ENCODE data around the gene PRKAR2A.
A peak's percentile ranks its signal among the peaks of the same experiment; 100 is the strongest.
"Not testable (repeated sequence)": the region's sequence is repeated elsewhere in the genome, so short reads cannot be mapped to it uniquely, and the experiment has no call there.

PRKAR2A gene

DNA sequence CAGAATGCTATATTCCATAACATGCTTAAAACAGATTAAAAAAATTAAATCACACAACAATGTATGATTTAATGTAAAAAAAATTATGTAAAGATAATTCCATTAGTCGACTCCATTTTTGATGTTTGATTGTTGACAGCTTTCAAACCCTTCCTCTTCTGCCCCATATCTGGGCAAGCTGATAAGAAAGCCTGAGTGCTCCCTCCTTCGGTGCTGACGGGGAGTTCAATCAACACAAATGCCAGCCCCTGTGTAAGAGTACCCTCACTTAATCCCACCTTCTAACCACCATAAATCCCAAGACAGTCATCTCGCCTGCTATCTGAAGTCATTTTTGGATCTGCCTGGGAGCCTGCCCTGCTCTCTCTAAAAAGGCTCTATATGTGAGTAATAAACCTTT is 70.8 kb downstream of the PRKAR2A start:
- DNase-seq, result no peak

DNA sequence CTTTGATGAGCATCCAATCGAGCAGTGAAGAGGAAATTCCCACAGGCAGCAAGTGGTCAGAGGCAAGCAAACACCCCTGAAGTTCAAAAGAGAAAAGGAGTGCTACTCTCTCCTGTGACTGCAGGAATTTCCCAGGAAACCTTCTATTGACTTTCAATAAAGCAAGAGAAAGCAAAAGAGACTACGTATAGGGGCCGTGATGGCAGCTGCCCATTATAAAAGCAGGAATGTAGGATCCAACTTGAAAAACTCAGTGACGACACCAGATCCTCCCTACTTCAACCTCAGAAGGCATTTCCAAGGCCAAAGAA is 77.5 kb downstream of the PRKAR2A start:
- DNase-seq, result no peak

DNA sequence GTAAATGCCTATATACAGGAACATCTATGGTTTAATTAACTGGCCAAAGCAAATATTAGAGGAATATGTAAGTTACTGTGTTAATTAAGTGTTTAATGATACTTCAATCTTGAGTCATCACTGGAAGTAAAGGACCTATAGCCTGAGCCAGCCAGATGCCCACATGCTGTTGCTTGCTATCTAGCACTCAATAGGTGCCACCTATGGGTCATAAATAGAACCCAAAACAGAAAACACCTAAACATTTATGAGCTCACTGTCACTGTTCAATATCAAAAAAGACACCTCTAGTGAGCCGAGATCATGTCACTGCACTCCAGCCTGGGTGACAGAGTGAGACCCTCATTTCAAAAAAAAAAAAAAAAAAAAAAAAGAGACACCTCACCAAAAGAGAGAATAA is 82.3 kb downstream of the PRKAR2A start:
- DNase-seq, result peak in 2 of 3 donors; percentile 29 to 31

DNA sequence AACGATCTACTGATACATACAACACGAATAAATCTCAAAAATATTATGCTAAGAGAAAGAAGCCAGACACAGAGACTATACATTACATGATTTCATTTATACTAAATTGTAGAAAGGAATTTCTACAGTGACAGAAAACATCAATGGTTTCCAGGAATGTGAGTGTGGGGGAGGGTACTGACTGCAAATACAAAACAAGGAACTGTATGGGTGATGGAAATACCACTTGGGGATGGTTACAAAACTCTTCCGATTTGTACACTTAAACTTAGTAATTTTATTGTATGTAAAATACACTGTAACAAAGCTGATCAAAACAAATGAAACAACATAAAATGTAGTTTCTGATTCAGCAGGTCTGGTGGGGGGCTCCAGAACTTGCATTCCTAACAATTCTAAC is 84.9 kb downstream of the PRKAR2A start:
- peak; percentile 34 to 60 (median 44) for DNase-seq

DNA sequence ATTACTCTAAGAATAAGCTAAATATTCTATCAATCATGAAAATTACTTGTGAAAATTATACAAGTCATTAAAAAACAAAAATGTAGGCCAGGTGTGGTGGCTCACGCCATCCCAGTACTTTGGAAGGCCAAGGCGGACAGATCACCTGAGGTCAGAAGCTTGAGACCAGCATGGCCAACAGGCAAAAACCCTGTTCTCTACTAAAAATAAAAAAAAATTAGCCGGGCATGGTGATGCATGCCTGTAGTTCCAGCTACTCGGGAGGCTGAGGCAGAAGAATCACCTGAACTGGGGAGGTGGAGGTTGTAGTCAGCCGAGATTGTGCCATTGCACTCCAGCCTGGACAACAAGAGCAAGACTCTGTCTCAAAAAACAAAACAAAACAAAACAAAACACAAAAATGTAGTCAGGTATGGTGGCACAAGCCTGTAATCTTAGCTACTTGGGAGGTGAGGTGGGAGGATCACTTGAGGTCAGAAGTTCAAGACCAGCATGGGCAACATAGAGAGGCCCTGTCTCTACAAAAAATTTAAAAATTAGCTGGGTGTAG is 87.6 kb downstream of the PRKAR2A start:
- DNase-seq, result not testable (repeated sequence)

DNA sequence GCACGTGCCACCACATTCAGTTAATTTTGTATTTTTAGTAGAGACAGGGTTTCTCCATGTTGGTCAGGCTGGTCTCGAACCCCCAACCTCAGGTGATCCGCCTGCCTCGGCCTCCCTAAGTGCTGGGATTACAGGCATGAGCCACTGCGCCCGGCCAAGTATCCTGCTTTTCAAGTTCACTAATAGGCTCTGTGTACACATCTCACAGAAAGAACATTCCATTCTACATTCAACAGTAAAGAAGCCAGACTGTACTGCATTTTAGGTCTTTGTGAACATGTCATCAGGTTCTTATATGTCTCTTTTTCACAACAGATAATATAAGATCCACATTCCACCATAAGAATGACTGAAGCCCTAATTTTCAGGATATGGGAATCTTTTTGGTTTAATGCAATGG is 88.1 kb downstream of the PRKAR2A start:
- not testable (repeated sequence) for DNase-seq

DNA sequence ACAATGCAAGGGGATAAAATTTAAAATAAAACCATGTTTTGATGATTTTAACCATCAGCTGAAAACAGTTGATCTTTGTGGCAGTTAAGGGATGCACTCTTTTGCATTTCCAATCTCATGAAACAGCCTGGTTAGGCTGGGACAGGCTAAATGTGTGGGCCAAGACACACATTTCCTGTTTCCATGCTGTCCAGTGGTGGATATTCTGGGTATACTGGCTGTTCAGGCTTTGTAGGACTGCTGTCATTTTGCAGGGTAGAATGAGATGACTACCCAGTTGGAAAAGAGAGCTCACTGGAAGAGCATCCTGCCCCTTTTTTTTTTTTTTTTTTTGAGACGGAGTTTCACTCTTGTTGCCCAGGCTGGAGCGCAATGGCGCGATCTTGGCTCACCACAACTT is 88.6 kb downstream of the PRKAR2A start:
- DNase-seq, result no peak

DNA sequence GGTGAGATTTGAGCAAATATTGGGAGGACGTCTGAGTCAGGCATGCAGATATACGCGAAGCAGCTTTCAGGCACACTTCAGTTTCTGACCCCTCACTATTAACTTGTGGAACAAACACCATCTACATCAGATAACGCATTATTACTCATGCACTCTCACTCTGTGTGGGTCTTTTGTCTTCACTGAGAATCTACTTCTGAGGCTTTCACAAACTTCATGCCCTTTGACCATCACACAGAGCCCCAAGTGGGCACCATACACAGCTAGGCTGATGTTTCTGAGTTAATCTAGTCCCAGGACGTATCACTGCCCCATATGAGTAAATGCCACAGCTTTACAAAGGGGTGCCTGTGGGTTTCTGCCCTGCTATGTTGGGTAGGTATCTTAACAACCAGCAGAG is 91.0 kb downstream of the PRKAR2A start:
- no peak for DNase-seq

DNA sequence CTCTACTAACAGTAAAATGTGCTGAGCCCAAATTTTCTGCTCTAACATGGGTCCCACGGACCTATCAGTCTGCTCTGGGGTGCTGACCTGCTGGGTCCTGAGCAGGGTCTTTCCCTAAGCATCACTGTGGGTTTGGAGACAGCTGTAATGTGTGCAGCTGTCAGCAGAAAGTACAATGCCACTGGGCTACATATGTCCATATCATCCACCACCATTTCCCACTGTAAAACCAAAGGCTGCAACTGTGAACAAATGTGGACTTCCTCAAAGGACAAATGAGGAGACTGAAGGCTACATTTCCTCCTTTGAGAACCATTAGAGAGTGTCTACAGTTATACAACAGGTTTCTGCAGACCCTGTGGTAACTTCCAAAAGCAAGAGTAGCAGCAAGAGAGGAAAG is 96.8 kb downstream of the PRKAR2A start:
- peak; percentile 36 to 56 (median 44) for DNase-seq

DNA sequence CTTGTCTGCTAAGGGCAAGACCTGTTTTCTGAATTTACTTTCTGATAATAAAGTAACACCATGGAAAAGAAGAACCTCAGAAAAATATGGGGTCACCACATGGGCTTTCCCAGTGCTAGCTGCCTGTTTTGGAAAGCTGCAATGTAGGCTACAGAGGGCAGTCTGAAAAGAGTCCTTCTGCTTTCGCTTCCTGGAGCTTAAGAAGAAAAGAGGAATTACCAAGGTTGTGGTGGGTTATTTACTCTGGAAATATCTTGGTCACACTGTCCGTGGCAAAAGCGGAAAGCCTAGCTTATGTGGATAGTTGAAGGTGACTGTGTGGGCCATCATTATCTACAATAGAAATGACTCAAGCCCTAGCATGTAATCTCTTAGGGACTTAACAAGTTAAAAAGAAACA is 98.9 kb downstream of the PRKAR2A start:
- DNase-seq, result peak; percentile 89 to 97 (median 96)

DNA sequence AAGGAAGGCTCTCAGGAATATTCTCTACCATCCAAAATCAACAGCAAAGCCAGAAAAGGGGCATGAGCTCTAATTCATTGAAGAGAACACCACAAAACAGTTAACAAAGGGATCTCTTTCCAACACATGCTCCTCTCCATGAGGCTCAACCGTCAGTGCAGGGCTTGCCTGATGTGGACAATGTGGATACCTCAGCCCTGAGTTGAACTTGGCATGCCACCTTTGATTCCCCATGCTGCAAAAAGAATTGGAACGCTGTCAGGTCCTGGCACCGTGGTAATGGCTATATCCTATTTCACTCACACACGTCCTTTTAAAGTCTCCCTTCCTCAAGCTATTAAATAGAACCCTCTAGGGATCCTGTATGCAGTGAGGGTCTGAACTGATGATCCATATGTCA is 100.0 kb downstream of the PRKAR2A start:
- no peak for DNase-seq

DNA sequence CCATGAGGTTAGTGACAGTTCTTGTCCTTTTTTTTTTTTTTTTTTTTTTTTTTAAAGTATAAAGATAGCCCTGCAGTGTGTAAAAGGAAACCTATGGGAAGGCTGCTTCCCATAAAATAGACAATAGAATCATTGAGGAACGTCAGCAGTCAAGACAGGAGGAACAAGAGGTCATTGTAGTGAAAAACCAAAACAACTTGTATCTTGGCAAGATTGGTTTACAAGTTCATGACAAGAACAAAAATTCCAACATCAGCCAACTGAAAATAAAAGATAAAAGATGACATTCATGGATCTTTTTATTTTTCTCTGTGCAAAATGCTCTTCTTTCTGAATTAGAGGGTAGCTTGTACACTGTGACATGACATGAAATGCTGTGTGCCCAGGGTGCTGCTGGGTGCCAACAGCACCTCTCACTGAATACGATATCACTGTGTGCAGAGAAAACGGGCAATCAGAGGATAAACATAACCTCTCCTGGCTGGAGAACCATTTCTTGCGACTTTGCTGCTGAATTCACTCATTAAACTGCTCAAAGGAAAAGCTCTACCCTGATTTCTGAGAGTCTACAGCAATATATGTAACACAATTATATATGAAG is 100.6 kb downstream of the PRKAR2A start:
- peak in 1 of 3 donors; percentile 33 for DNase-seq

DNA sequence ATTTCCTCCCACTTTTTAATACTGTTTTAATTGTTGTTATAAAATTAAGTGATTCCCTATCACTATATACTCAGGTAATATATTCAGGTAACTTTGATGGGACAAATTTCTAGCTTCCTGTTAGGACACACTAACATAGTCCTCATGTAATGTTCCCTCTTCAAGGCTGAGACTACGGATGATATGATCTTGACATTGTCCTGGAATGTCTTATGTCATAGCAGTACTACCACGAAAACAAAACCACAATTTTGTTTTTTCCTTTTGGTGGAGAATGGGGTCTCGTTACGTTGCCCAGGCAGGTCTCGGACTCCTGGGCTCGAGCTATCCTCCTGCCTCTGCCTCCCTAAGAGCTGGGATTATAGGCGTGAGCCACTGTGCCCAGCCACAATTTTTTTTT is 103.9 kb downstream of the PRKAR2A start:
- DNase-seq, result no peak

DNA sequence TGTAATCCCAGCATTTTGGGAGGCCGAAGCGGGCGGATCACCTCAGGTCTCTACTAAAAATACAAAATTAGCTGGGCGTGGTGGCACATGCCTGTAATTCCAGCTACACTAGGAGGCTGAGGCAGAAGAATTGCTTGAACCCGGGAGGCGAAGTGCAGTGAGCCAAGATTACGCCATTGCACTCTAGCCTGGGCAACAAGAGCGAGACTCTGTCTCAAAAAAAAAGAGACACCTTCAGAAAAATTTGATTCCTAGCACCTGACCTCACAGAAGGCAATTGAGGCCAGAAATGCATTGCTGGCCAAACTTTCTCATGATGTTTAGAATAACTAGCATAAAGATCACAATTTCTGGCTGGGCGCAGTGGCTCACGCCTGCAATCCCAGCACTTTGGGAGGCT is 106.4 kb downstream of the PRKAR2A start:
- not testable (repeated sequence) for DNase-seq

DNA sequence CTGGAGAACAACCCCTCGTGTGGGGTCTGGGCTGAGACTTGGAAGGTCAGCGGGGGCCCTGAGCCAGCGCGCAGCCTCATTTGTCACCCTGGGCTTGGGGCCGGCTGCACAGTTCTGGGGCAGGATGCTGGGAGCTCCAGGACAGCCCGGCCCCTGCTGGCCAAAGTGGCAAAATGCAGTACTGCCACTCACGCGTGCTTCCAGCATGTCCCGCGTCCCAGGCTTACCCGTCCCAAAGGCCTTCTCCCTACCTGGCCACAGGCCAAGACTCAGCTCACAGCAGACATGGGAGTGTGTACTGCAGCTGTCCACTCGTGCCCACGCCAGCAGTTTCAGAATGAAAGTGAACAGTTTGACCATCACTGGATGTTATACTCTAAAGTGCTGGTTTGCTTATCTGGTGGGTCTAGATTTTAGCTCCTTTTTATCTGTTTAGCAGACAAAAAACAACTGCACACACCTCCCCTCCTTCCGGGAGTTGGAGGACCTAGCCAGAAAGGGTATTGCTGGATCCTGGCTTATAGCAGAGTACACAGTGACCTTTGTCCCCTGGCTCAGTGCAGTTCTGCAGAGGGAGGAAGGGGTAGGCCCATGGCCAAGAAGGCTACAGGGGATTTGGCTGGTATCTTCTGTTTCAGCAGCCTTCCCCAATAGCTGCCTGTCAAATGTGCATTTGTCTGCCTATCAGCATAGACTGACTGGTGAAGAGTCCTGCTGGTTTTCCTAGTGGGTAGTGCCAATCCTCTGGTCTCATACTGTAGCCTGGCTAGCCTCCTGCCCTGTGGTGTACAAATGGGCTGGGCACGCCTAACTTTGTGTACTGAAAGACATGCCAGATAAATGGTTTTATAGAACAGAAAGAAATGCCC is 107.5 kb downstream of the PRKAR2A start:
- DNase-seq, result peak; percentile 73 to 84 (median 77)

DNA sequence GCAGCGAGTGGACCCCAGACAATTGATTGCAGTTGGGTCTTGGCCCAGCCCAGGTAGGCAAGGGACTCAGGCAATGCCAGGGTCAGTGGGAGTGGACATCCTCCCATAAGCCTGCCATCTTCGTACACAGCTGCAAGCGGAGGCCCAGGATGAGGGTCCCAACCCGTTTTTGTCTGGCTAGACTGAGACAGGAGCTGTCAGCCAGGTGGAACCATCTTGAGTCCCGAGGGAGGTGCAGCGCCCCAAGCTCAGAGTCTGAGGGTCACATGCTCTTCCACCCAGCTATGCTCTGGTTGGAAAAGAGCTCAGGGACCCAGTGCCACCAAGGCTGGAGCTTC is 108.1 kb downstream of the PRKAR2A start:
- no peak for DNase-seq

DNA sequence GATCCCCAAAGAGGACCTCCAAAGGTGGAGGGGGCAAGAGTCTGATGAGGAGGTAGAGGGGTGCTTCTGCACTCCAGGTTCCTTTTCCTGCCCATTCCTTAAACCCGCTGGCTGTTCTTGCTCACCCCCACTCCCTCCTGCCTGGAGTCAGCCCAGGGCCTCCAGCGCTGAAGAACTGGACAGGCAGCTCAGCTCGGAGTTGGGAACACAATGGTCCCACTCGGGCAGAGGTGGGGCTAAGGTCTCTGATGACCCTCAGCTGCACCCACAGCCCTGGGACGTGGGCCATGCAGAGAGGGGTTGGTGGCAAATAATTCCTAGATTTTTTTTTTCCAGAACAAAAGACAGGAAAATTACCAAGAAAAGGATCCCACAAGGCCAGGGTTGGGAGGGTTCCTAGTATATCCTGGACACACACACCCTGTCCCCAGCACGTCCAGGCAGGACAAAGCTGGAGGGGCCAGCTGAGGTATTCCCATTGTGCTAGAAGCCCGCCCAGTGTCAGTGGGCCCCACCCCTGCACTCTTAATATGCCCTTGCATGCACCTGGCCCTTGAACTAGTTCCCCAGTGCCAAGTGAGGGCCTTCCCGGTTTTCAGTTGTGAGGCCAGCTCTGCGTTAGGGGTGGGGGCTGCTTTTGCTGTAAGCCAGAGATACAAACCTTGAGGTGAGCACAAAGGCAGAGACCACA is 108.6 kb downstream of the PRKAR2A start:
- no peak for DNase-seq

DNA sequence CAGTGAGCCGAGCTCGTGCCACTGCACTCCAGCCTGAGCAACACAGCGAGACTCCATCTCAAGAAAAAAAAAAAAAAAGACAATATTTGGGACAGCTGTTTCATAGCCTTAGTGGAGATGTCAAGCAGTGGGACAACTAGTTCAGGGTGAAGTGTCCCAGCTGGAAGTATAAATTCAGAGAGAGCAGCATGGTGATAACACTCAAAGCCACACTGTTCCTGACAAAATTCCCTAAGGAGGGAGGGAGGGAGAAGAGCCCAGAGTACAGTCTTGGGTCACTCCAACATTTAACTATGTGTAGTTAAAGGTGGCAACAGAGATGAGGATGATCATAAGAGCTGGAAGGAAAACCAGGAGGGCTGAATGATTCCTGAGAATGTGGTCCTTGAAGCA is 109.5 kb downstream of the PRKAR2A start:
- no peak for DNase-seq

DNA sequence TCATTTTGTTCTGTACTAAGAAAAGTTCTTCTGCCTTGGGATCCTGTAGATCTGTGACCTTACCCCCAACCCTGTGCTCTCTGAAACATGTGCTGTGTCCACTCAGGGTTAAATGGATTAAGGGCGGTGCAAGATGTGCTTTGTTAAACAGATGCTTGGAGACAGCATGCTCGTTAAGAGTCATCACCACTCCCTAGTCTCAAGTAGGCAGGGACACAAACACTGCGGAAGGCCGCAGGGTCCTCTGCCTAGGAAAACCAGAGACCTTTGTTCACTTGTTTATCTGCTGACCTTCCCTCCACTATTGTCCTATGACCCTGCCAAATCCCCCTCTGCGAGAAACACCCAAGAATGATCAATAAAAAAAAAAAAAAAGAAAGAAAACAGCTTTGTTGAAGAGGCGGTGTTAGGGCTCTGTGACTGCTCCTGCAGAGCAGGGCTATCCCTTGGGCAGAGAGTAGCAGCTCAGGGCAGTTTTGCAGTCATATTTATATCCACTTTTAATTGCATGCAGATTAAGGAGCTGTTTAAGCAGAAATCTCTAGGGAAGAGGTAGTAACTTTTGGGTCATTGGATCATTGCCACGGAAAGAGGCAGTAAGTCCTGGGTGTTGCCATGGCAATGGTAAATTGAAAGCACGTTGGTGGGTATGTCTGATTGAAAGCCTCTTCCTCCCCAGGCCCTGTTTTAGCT is 112.5 kb downstream of the PRKAR2A start:
- not testable (repeated sequence) for DNase-seq

DNA sequence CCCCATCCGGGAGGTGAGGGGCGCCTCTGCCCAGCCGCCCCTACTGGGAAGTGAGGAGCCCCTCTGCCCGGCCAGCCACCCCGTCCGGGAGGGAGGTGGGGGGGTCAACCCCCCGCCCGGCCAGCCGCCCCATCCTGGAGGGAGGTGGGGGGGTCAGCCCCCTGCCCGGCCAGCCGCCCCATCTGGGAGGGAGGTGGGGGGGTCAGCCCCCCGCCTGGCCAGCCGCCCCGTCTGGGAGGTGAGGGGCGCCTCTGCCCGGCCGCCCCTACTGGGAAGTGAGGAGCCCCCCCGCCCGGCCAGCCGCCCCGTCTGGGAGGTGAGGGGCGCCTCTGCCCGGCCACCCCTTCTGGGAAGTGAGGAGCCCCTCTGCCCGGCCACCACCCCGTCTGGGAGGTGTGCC is 113.1 kb downstream of the PRKAR2A start:
- not testable (repeated sequence) for DNase-seq

DNA sequence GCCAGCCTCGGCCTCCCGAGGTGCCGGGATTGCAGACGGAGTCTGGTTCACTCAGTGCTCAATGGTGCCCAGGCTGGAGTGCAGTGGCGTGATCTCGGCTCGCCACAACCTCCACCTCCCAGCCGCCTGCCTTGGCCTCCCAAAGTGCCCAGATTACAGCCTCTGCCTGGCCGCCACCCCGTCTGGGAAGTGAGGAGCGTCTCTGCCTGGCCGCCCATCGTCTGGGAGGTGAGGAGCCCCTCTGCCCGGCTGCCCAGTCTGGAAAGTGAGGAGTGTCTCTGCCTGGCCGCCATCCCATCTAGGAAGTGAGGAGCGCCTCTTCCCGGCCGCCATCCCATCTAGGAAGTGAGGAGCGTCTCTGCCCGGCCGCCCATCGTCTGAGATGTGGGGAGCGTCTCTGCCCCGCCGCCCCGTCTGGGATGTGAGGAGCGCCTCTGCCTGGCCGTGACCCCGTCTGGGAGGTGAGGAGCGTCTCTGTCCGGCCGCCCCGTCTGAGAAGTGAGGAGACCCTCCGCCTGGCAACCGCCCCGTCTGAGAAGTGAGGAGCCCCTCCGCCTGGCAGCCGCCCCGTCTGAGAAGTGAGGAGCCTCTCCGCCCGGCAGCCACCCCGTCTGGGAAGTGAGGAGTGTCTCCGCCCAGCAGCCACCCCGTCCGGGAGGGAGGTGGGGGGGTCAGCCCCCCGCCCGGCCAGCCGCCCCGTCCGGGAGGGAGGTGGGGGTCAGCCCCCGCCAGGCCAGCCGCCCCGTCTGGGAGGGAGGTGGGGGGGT is 113.7 kb downstream of the PRKAR2A start:
- not testable (repeated sequence) for DNase-seq

DNA sequence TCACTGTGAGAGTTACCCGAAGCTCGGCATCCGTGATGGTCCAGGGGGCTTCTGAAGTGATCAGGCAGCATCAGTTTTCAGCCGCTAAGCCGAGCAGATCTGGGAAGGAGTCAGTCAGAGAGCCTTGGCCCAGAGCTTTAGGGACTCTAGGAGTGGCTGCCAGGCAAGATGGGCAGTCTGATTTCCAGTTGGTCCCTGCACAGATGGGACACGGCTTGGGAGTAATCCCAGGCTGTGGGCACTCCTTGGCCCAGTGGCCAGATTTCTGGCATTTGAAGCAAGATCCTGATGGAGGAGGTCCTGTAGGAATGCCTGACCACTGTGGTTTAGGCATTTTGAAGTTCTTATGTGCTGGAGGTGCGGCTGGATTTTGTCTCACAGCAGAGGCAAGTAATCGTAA is 120.2 kb downstream of the PRKAR2A start:
- DNase-seq, result no peak

All from suppressor macrophage treated with lipopolysaccharide for 1 hour (primary cell).